ENCODE results near the gene ISM2.
"Not testable (repeated sequence)": the region's sequence is repeated elsewhere in the genome, so short reads cannot be mapped to it uniquely, and the experiment has no call there.

ISM2 gene

GRCh38 chr14:77498120-77498979 lies at the start of gene ISM2:
TSS of gene ISM2 (minus strand) at chr14:77498816. CDS start at chr14:77498793, 23 bp downstream.
- peak; percentile 54 for DNase-seq

GRCh38 chr14:77547512-77548180 lies 49.0 kb upstream of the ISM2 start:
- no peak for DNase-seq

GRCh38 chr14:77545171-77545570 lies 46.6 kb upstream of the ISM2 start:
- DNase-seq: not testable (repeated sequence)

- DNase-seq: peak; percentile 84
These were observed 46.0 kb upstream of the ISM2 start for GRCh38 chr14:77544571-77544970.

GRCh38 chr14:77543637-77544334 lies 45.2 kb upstream of the ISM2 start:
- DNase-seq: no peak

GRCh38 chr14:77543240-77543551 lies 44.6 kb upstream of the ISM2 start:
- DNase-seq: peak; percentile 0

- peak; percentile 58 for DNase-seq
These were observed 44.0 kb upstream of the ISM2 start for GRCh38 chr14:77542421-77543239.

GRCh38 chr14:77541905-77542304 lies 43.3 kb upstream of the ISM2 start:
- no peak for DNase-seq

- DNase-seq: not testable (repeated sequence)
These were observed 38.3 kb upstream of the ISM2 start for GRCh38 chr14:77536951-77537350.

GRCh38 chr14:77531071-77531470 lies 32.5 kb upstream of the ISM2 start:
- no peak for DNase-seq

- DNase-seq: no peak
These were observed 31.3 kb upstream of the ISM2 start for GRCh38 chr14:77529963-77530362.

GRCh38 chr14:77529213-77529612 lies 30.6 kb upstream of the ISM2 start:
- DNase-seq: no peak

- not testable (repeated sequence) for DNase-seq
These were observed 30.1 kb upstream of the ISM2 start for GRCh38 chr14:77528701-77529100.

GRCh38 chr14:77526266-77526665 lies 27.6 kb upstream of the ISM2 start:
- no peak for DNase-seq

GRCh38 chr14:77524536-77524935 lies 25.9 kb upstream of the ISM2 start:
- no peak for DNase-seq

- DNase-seq: no peak
These were observed 24.5 kb upstream of the ISM2 start for GRCh38 chr14:77523109-77523508.

- no peak for DNase-seq
These were observed 21.9 kb upstream of the ISM2 start for GRCh38 chr14:77520555-77520954.

GRCh38 chr14:77516126-77516525 lies 17.5 kb upstream of the ISM2 start:
- no peak for DNase-seq

GRCh38 chr14:77511486-77512162 lies 13.0 kb upstream of the ISM2 start:
- no peak for DNase-seq

GRCh38 chr14:77509366-77509765 lies 10.8 kb upstream of the ISM2 start:
- DNase-seq: no peak

GRCh38 chr14:77508876-77509275 lies 10.3 kb upstream of the ISM2 start:
- no peak for DNase-seq

- no peak for DNase-seq
These were observed 9.6 kb upstream of the ISM2 start for GRCh38 chr14:77508249-77508648.

All from NCI-H82 (cell line).